ENCODE measurements around the gene THEMIS. TPM values are rescaled to one million over a fixed set of nuclear protein-coding genes. Genes with fewer than 3 reads are reported as not detected.

THEMIS gene
- total and polyA plus RNA-seq, 11 donors, result 0.01 to 2.3 (median 0.39) TPM; not detected in 6

GRCh38 chr6:127812985-127813698 is 87.7 kb downstream of the THEMIS start:
- H3K9me3 ChIP-seq, result no peaks in the 10 kb centered on the region
- H3K27ac ChIP-seq, result no peak overlapping the region
- H3K36me3 ChIP-seq, result no peaks in the 10 kb centered on the region
- H3K4me3 ChIP-seq, result no peak overlapping the region
- ATAC-seq (no peak), DNase-seq (no peak)
- intact Hi-C loops (cut with DNase I), result no loop called here
- 78 to 80% (median 80%) methylated on average over 16 of the region's 16 CpGs for WGBS, 4 donors
- no peaks in the 10 kb centered on the region for H3K4me1 ChIP-seq
- TF ChIP-seq POLR2A (IDR thresholded peaks at IDR 0.05) (no peak), CTCF (IDR thresholded peaks at IDR 0.05) (no peak)
- H3K27me3 ChIP-seq, result peaks cover 0 to 12% (median 0%) of the 10 kb centered on the region in 9 donors

GRCh38 chr6:127811900-127812570 is 88.8 kb downstream of the THEMIS start:
- Histone ChIP-seq H3K27me3 (peaks cover 0 to 12% (median 0%) of the 10 kb centered on the region in 9 donors), H3K36me3 (no peaks in the 10 kb centered on the region), H3K4me1 (no peaks in the 10 kb centered on the region), H3K27ac (no peak overlapping the region), H3K4me3 (no peak overlapping the region), H3K9me3 (no peaks in the 10 kb centered on the region)
- no peak for ATAC-seq
- DNase-seq, result no peak
- TF ChIP-seq CTCF (IDR thresholded peaks at IDR 0.05) (no peak), POLR2A (IDR thresholded peaks at IDR 0.05) (no peak)
- 58 to 62% (median 60%) methylated on average over 4 of the region's 4 CpGs for WGBS, 4 donors
- intact Hi-C loops (cut with DNase I), result no loop called here

GRCh38 chr6:127807806-127808517 is 92.9 kb downstream of the THEMIS start:
- Histone ChIP-seq H3K27ac (no peak overlapping the region), H3K4me3 (no peak overlapping the region), H3K36me3 (no peaks in the 10 kb centered on the region), H3K9me3 (no peaks in the 10 kb centered on the region), H3K4me1 (no peaks in the 10 kb centered on the region), H3K27me3 (peaks cover 0 to 11% (median 0%) of the 10 kb centered on the region in 9 donors)
- intact Hi-C loops (cut with DNase I), result no loop called here
- ATAC-seq (no peak), DNase-seq (no peak)
- TF ChIP-seq CTCF (IDR thresholded peaks at IDR 0.05), result no peak
- TF ChIP-seq POLR2A (IDR thresholded peaks at IDR 0.05), result no peak
- WGBS, 4 donors, result 54 to 69% (median 59%) methylated on average over 4 of the region's 4 CpGs

GRCh38 chr6:127796713-127797112 is 104.1 kb downstream of the THEMIS start:
- TF ChIP-seq CTCF (IDR thresholded peaks at IDR 0.05), result no peak
- TF ChIP-seq POLR2A (IDR thresholded peaks at IDR 0.05), result no peak
- intact Hi-C loops (cut with DNase I), result no loop called here

More at GRCh38 chr6:127796713-127797112, 104.1 kb downstream of the THEMIS start:
- WGBS, 4 donors, result 96 to 100% (median 98%) methylated on average over 1 of the region's 1 CpG
- Histone ChIP-seq H3K4me3 (no peak overlapping the region), H3K36me3 (no peaks in the 10 kb centered on the region), H3K27me3 (no peaks in the 10 kb centered on the region), H3K9me3 (no peaks in the 10 kb centered on the region), H3K4me1 (no peaks in the 10 kb centered on the region), H3K27ac (no peak overlapping the region)
- ATAC-seq (no peak), DNase-seq (no peak)

Data from heart left ventricle (tissue), 16 donors.